GM18519 (cell line): ENCODE results near the gene SELENOV.
"Not testable (repeated sequence)": the region's sequence is repeated elsewhere in the genome, so short reads cannot be mapped to it uniquely, and the experiment has no call there.

ENCODE experiments used
- ATAC-seq: cut with Tn5 transposase; IDR thresholded peaks from one replicate; pipeline ENCODE4 v1.9.1; 2021; ENCODE audit warnings: mild to moderate bottlenecking, moderate library complexity; ENCODE audit not compliant: unreplicated experiment, low FRiP score

SELENOV gene, protein sequence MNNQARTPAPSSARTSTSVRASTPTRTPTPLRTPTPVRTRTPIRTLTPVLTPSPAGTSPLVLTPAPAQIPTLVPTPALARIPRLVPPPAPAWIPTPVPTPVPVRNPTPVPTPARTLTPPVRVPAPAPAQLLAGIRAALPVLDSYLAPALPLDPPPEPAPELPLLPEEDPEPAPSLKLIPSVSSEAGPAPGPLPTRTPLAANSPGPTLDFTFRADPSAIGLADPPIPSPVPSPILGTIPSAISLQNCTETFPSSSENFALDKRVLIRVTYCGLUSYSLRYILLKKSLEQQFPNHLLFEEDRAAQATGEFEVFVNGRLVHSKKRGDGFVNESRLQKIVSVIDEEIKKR

DNA sequence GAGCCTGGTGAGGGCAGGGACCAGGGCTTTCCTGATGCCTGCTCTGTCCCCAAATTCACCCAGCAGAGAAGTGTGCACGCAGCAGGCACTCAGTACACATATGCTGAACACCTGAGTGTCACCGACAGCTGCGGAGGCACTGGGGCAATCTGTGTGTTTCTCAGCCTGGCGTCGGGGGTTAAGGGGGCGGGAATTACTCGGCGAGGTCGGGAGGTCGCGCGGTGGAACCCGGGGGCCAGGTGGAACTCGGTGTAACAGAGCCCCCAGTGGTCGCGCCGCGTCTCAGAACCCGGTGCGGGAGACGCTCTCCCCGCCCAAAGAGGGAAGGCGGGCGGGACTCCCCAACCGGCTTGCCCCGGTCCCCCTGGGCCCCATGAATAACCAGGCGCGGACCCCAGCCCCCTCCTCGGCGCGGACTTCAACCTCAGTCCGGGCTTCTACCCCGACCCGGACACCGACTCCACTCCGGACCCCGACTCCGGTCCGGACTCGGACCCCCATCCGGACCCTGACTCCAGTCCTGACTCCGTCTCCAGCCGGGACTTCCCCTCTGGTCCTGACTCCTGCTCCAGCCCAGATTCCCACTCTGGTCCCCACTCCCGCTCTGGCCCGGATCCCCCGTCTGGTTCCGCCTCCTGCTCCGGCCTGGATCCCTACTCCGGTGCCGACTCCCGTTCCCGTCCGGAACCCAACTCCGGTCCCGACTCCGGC, at the start of gene SELENOV:
Gene SELENOV (plus strand): TSS at position 300 of the 711 bp plus-strand sequence. CDS start 74 bp downstream, at position 374.
- ATAC-seq, result no peak

DNA sequence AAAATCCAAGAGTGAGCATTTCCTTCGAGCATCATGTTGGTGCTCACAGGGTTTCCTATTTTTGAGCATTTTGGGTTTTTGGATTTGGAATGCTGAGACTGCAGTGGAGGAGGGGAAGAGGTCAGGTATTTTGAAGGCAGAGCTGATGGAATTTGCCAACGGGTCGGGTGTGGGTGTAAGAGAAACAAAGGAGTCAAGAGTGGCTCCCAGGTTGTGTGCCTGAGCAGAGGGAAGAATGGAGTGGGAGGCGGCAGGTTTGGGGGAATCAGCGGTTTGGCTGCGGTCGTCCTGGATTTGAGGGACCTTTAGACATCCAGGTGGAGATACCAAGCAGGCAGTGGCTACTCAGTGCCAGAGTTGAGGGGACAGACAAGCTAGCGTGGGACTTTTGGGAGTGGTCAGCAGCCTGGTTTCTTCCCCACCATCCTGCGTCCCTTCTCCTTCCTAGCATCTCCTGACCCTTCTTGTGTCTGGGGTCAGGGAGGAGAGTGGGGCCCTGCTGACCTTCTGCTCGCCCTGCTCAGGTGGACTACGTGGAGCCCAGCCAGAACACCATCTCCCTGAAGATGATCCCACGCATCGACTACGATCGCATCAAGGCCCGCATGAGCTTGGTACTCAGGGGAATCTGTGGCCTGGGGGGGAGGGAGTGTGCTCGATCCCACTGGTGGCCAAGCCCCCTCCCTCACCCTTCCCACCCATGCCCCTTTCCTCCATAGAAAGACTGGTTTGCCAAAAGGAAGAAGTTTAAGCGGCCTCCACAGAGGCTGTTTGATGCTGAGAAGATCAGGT, 48.8 kb upstream of the SELENOV start:
- ATAC-seq, result no peak

GRCh38 chr19:39467941-39468340, 47.0 kb upstream of the SELENOV start:
- ATAC-seq, result no peak

DNA sequence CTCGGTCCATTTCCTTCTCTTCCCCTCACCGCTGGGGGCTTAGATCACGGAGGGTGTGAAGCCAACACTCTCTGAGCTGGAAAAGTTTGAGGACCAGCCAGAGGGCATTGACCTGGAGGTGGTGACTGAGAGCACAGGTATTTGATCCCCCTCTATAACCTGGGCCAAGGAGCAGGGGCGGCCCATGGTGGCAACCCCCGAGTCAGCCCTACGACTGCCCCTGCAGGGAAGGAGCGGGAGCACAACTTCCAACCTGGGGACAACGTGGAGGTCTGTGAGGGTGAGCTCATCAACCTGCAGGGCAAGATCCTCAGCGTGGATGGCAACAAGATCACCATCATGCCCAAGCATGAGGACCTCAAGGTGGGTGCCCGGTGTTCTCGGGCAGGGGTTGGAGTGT, 45.9 kb upstream of the SELENOV start:
- no peak for ATAC-seq

- ATAC-seq, result no peak
These were observed 45.4 kb upstream of the SELENOV start for GRCh38 chr19:39469567-39469966.

DNA sequence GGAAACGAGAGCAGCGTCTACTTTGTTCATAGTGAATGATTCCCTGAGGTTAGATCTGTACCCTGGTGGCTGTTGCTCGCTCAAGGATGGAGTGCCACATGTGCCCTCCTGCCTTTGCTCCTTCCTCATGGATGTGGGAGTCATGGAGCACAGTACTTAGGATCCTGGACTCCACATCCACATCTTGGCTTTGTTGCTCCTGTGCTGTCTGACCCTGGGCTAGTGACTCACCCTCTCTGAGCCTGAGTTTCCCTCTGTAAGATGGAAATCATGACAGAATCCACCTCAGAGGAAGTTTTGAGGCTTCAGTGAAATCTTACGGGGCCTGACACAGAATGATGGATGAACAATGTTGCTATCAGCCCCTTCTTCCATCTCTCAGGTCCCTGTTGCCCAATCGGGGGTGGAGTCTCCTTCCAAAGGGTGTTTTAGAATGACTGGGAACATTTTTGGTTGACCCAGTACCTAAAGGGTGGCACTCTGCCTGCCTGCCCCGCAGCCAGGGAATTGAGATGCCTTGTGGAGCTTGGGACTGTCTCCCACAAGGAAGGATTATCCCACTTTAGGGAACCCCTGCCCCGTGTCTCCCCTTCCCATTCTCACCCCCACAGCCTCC, 44.1 kb upstream of the SELENOV start:
- ATAC-seq, result no peak

DNA sequence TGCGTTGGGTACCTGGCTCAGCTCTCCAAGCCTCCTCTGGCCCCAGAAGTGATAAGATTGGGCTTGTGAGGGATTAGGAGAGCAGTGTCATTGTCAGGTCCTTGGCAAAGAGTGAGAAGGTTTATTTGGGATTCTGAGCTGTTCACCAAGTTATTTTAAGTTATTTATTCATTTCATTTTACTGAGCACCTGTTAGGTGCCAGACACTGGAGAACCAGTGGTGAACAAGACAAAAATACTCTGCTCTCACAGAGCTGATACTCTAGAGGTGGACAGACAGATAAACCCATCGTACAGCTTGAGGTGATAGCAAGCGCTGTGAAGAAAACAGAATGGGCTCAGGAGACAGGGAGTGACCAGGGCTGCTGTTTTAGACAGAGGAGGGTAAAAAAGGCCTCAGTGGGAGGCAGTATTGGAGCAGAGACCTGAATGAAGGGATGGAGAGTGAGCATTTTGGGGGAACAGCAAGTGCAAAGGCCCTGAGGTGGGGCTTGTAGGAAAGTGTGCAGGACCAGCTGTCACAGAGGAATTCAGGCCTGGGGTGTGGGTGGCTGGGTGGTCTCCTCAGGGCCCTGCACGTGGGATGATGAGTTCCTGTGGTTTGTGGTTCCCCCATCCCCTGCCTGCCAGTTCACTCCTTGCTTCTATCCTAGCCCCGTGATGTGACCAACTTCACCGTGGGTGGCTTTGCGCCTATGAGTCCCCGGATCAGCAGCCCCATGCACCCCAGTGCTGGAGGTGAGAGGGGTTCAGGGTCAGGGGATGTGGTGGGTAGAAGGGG, 43.0 kb upstream of the SELENOV start:
- ATAC-seq, result no peak

DNA sequence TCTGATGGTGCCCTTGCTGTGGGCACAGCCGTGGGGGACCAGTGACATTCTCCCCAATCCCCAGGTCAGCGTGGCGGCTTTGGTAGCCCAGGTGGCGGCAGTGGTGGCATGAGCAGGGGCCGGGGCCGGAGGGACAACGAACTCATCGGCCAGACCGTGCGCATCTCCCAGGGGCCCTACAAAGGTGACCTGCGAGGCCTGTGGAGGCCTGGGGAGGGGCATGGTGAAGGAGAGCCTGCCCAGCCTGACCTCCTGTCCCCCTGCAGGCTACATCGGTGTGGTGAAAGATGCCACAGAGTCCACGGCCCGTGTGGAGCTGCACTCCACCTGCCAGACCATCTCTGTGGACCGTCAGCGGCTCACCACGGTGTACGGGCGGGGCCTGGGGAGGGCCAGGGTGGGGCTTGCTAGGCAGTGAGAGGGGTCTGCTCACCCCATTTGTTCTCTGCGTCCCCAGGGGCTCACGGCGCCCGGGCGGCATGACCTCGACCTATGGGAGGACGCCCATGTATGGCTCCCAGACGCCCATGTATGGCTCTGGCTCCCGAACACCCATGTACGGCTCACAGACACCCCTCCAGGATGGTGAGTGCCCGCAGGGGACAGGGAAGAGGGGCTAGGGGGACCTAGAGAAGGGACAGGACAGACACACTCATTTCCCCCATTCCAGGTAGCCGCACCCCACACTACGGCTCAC, 42.0 kb upstream of the SELENOV start:
- no peak for ATAC-seq

- ATAC-seq, result no peak
These were observed 41.4 kb upstream of the SELENOV start for GRCh38 chr19:39473443-39473960.

DNA sequence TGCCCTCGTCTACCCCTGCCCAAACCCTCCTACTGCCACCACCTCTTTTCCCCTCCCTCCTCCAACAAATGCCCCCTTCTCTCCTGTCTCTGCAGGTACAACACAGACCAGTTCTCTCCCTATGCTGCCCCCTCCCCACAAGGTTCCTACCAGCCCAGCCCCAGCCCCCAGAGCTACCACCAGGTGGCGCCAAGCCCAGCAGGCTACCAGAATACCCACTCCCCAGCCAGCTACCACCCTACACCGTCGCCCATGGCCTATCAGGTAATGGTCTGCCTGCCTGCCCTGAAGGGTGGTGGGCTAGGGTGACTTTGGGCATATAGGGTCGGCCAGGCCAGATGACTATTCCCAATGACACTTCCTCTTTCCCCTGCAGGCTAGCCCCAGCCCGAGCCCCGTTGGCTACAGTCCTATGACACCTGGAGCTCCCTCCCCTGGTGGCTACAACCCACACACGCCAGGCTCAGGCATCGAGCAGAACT, 40.8 kb upstream of the SELENOV start:
- no peak for ATAC-seq

DNA sequence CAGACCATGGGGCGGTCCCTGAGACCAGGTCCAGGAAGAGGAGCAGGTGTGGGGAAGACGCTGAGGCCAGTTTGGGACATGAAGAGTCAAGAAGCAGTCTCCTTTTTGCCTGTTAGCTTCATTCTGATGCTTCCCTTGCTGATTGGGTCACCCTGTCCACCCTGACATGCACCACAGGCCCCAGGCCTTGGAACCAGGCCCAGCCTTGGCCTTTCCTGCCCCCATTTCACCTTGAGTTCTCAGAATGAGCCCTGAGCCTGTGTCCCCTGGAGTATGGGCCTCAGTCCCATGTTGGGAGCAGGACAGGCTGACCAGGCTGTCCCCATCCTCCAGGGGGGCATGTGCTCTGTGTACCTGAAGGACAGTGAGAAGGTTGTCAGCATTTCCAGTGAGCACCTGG, 39.2 kb upstream of the SELENOV start:
- ATAC-seq, result no peak

DNA sequence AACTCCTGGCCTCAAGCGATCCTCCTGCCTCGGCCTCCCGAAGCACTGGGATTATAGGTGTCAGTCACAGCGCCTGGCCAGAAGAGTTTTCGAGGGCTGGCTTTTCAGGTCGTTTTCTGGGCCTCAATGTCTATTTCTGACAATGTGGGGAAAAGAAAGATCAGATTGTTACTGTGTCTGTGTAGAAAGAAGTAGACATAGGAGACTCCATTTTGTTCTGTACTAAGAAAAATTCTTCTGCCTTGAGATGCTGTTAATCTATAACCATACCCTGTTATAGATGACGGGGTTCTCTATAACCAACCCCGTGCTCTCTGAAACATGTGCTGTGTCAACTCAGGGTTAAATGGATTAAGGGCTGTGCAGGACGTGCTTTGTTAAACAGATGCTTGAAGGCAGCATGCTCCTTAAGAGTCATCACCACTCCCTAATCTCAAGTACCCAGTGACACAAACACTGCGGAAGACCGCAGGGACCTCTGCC, 35.6 kb upstream of the SELENOV start:
- not testable (repeated sequence) for ATAC-seq

DNA sequence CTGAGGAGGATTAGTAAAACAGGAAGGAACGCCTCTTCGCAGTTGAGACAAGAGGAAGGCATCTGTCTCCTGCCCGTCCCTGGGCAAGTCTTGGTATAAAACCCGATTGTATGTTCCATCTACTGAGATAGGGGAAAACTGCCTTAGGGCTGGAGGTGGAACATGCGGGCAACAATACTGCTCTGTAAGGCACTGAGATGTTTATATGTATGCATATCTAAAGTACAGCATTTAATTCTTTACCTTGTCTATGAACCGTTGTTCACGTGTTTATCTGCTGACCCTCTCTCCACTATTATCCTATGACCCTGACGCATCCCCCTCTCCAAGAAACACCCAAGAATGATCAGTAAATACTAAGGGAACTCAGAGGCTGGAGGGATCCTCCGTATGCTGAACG, 35.0 kb upstream of the SELENOV start:
- no peak for ATAC-seq

DNA sequence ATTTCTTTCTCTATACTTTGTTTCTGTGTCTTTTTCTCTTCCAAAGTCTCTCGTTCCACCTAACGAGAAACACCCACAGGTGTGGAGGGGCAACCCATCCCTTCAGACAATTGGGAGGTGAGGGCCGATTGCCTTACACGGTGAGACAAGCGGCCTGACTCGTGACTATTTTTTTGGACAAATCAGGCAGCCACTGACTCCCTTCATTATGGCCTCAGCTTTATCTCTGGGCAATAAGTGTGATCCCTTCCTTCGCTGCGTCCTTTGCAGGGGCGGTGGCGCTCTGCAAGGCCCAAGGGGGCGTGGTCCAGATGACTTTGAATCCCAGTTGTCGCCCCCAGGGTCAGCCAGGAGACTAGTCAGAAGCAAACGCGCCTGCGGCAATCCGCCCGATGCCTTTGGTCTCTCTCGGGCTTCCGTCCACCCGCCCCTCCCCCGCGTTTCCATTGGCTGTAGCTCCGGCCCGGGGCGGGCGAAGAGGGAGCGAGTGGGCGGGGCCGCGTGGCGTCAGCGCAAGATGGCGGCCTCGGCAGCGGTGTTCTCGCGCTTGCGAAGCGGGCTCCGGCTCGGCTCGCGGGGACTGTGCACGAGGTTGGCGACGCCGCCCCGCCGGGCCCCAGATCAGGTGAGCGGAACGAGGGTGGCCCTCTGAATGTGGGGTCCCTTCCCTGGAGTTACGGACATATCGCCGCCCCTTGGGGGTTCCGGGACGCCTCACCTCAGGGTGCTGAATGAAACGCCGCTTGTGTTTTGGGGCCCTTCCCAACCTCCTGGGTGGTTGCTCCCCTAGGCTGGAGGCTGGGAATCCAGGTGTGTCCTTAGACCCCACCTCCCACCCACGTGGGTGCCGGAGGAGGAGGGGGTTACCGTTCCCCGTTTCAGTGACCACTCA, 34.4 kb upstream of the SELENOV start, which contains the start of gene TIMM50:
Gene TIMM50 (plus strand): TSS at position 502 of the 892 bp plus-strand sequence. CDS start 16 bp downstream, at position 518.
- ATAC-seq, result peak; percentile 65

GRCh38 chr19:39481229-39481545, 33.8 kb upstream of the SELENOV start:
- no peak for ATAC-seq

GRCh38 chr19:39481676-39482075, 33.3 kb upstream of the SELENOV start:
- ATAC-seq, result no peak

DNA sequence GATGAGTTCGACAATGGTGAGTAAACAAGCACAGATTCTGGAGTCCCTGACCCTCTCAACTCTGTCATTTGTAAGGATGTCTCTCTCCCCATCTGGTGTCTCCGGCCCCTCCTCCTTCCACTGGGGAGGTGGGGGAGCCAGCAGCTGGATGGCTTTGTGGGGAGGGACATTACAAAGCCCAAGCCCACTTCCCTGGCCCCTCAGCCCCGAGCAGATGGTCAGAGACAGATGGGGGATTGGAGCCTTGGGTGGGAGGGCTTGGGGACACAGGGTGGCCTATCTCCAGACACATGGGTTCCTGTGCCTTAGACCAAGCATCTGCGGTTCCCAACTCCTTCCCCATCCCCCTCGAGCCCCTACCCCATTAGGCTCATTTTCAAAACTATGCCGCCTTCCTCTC, 31.8 kb upstream of the SELENOV start:
- ATAC-seq, result no peak

- no peak for ATAC-seq
These were observed 25.2 kb upstream of the SELENOV start for GRCh38 chr19:39489756-39490155.
